ENCODE data around the gene SIRT5. TPM values are rescaled to one million over a fixed set of nuclear protein-coding genes. Genes with fewer than 3 reads are reported as not detected.

The SIRT5 gene
- total and polyA plus RNA-seq, 5 donors from 2014 or later, result 8.2 to 12.5 (median 10.1) TPM

GRCh38 chr6:13641315-13641714 lies 66.9 kb downstream of the SIRT5 start:
- Mint-ChIP-seq H3K4me1 (peaks cover 42 to 64% (median 50%) of the 10 kb centered on the region in 4 donors), H3K36me3 (peaks cover 36% of the 10 kb centered on the region), H3K27me3 (no peaks in the 10 kb centered on the region), H3K27ac (peak overlapping the region in 1 of 3 donors; percentile 55), H3K4me3 (no peak overlapping the region), H3K9me3 (peaks cover 0 to 3% (median 0%) of the 10 kb centered on the region in 7 donors)
- no peaks in the 10 kb centered on the region for H3K9me3 ChIP-seq (ENCODE audit: control insufficient read depth in 2 of 2, low read length in 2 of 2)
- H3K4me3 ChIP-seq (ENCODE audit: low read depth, low read length), result no peak overlapping the region
- no peaks in the 10 kb centered on the region for H3K27me3 ChIP-seq (ENCODE audit: control insufficient read depth, insufficient read depth, low read length)
- peak overlapping the region; percentile 42 for H3K27ac ChIP-seq (ENCODE audit: insufficient read depth, low read length, poor library complexity, severe bottlenecking)
- ATAC-seq (ENCODE audit: low read depth in 2 of 2), result no peak
- no peak for DNase-seq
- peaks cover 12% of the 10 kb centered on the region for H3K4me1 ChIP-seq (ENCODE audit: control insufficient read depth, insufficient read depth, low read length, poor library complexity, severe bottlenecking)
- H3K36me3 ChIP-seq (ENCODE audit: control insufficient read depth, insufficient read depth, low read length), result peaks cover 53% of the 10 kb centered on the region

GRCh38 chr6:13643125-13643524 lies 68.7 kb downstream of the SIRT5 start:
- H3K4me3 Mint-ChIP-seq, result no peak overlapping the region
- H3K27me3 Mint-ChIP-seq, result no peaks in the 10 kb centered on the region
- peak overlapping the region in 2 of 3 donors; percentile 44 to 62 for H3K27ac Mint-ChIP-seq
- DNase-seq (no peak), ATAC-seq (ENCODE audit: low read depth in 2 of 2) (no peak)
- no peak overlapping the region for H3K27ac ChIP-seq (ENCODE audit: insufficient read depth, low read length, poor library complexity, severe bottlenecking)
- H3K36me3 Mint-ChIP-seq, result peaks cover 26% of the 10 kb centered on the region
- H3K4me1 ChIP-seq (ENCODE audit: control insufficient read depth, insufficient read depth, low read length, poor library complexity, severe bottlenecking), result peaks cover 6% of the 10 kb centered on the region
- H3K4me3 ChIP-seq (ENCODE audit: low read depth, low read length), result no peak overlapping the region
- peaks cover 46% of the 10 kb centered on the region for H3K36me3 ChIP-seq (ENCODE audit: control insufficient read depth, insufficient read depth, low read length)
- H3K27me3 ChIP-seq (ENCODE audit: control insufficient read depth, insufficient read depth, low read length), result no peaks in the 10 kb centered on the region
- H3K4me1 Mint-ChIP-seq, result peaks cover 28 to 59% (median 44%) of the 10 kb centered on the region in 4 donors
- no peaks in the 10 kb centered on the region for H3K9me3 ChIP-seq (ENCODE audit: control insufficient read depth in 2 of 2, low read length in 2 of 2)
- H3K9me3 Mint-ChIP-seq, result peaks cover 0 to 3% (median 0%) of the 10 kb centered on the region in 7 donors

- H3K36me3 Mint-ChIP-seq, result peaks cover 26% of the 10 kb centered on the region
- ATAC-seq (ENCODE audit: low read depth in 2 of 2) (no peak), DNase-seq (no peak)
- Histone ChIP-seq H3K27me3 (ENCODE audit: control insufficient read depth, insufficient read depth, low read length) (no peaks in the 10 kb centered on the region), H3K36me3 (ENCODE audit: control insufficient read depth, insufficient read depth, low read length) (peaks cover 19% of the 10 kb centered on the region), H3K4me3 (ENCODE audit: low read depth, low read length) (peak overlapping the region; percentile 74), H3K27ac (ENCODE audit: insufficient read depth, low read length, poor library complexity, severe bottlenecking) (no peak overlapping the region), H3K9me3 (ENCODE audit: control insufficient read depth in 2 of 2, low read length in 2 of 2) (no peaks in the 10 kb centered on the region), H3K4me1 (ENCODE audit: control insufficient read depth, insufficient read depth, low read length, poor library complexity, severe bottlenecking) (peaks cover 9% of the 10 kb centered on the region)
- no peaks in the 10 kb centered on the region for H3K27me3 Mint-ChIP-seq
- peaks cover 0 to 3% (median 0%) of the 10 kb centered on the region in 7 donors for H3K9me3 Mint-ChIP-seq
- H3K27ac Mint-ChIP-seq, result peak overlapping the region; percentile 59 to 91 (median 82)
- H3K4me1 Mint-ChIP-seq, result peaks cover 27 to 56% (median 46%) of the 10 kb centered on the region in 4 donors
- H3K4me3 Mint-ChIP-seq, result peak overlapping the region; percentile 65 to 86 (median 70)
Observed at GRCh38 chr6:13648850-13649249, 74.4 kb downstream of the SIRT5 start.

GRCh38 chr6:13649393-13649792 lies 75.0 kb downstream of the SIRT5 start:
- H3K4me1 Mint-ChIP-seq, result peaks cover 29 to 59% (median 47%) of the 10 kb centered on the region in 4 donors

GRCh38 chr6:13653296-13653695 lies 78.9 kb downstream of the SIRT5 start:
- Mint-ChIP-seq H3K4me3 (no peak overlapping the region), H3K36me3 (peaks cover 41% of the 10 kb centered on the region), H3K27me3 (no peaks in the 10 kb centered on the region), H3K4me1 (peaks cover 37 to 68% (median 51%) of the 10 kb centered on the region in 4 donors), H3K9me3 (peaks cover 0 to 3% (median 0%) of the 10 kb centered on the region in 7 donors), H3K27ac (no peak overlapping the region)
- DNase-seq (no peak), ATAC-seq (ENCODE audit: low read depth in 2 of 2) (no peak)
- Histone ChIP-seq H3K4me1 (ENCODE audit: control insufficient read depth, insufficient read depth, low read length, poor library complexity, severe bottlenecking) (peaks cover 25% of the 10 kb centered on the region), H3K4me3 (ENCODE audit: low read depth, low read length) (peak overlapping the region; percentile 14), H3K27ac (ENCODE audit: insufficient read depth, low read length, poor library complexity, severe bottlenecking) (no peak overlapping the region), H3K27me3 (ENCODE audit: control insufficient read depth, insufficient read depth, low read length) (no peaks in the 10 kb centered on the region), H3K9me3 (ENCODE audit: control insufficient read depth in 2 of 2, low read length in 2 of 2) (no peaks in the 10 kb centered on the region), H3K36me3 (ENCODE audit: control insufficient read depth, insufficient read depth, low read length) (peaks cover 17% of the 10 kb centered on the region)

More at GRCh38 chr6:13649393-13649792, 75.0 kb downstream of the SIRT5 start:
- Mint-ChIP-seq H3K9me3 (peaks cover 0 to 3% (median 0%) of the 10 kb centered on the region in 7 donors), H3K27me3 (no peaks in the 10 kb centered on the region), H3K36me3 (peaks cover 24% of the 10 kb centered on the region), H3K4me3 (peak overlapping the region; percentile 65 to 86 (median 70)), H3K27ac (peak overlapping the region; percentile 59 to 91 (median 82))
- peaks cover 16% of the 10 kb centered on the region for H3K36me3 ChIP-seq (ENCODE audit: control insufficient read depth, insufficient read depth, low read length)
- ATAC-seq (ENCODE audit: low read depth in 2 of 2) (peak in 1 of 2 donors; percentile 50), DNase-seq (peak in 1 of 3 donors; percentile 35)
- peaks cover 9% of the 10 kb centered on the region for H3K4me1 ChIP-seq (ENCODE audit: control insufficient read depth, insufficient read depth, low read length, poor library complexity, severe bottlenecking)
- peak overlapping the region; percentile 74 for H3K4me3 ChIP-seq (ENCODE audit: low read depth, low read length)
- H3K27ac ChIP-seq (ENCODE audit: insufficient read depth, low read length, poor library complexity, severe bottlenecking), result no peak overlapping the region
- no peaks in the 10 kb centered on the region for H3K27me3 ChIP-seq (ENCODE audit: control insufficient read depth, insufficient read depth, low read length)
- H3K9me3 ChIP-seq (ENCODE audit: control insufficient read depth in 2 of 2, low read length in 2 of 2), result no peaks in the 10 kb centered on the region

- Histone ChIP-seq H3K36me3 (ENCODE audit: control insufficient read depth, insufficient read depth, low read length) (peaks cover 17% of the 10 kb centered on the region), H3K27ac (ENCODE audit: insufficient read depth, low read length, poor library complexity, severe bottlenecking) (no peak overlapping the region), H3K4me1 (ENCODE audit: control insufficient read depth, insufficient read depth, low read length, poor library complexity, severe bottlenecking) (peaks cover 24% of the 10 kb centered on the region), H3K9me3 (ENCODE audit: control insufficient read depth in 2 of 2, low read length in 2 of 2) (no peaks in the 10 kb centered on the region), H3K27me3 (ENCODE audit: control insufficient read depth, insufficient read depth, low read length) (no peaks in the 10 kb centered on the region), H3K4me3 (ENCODE audit: low read depth, low read length) (no peak overlapping the region)
- ATAC-seq (ENCODE audit: low read depth in 2 of 2) (no peak), DNase-seq (no peak)
- peak overlapping the region in 1 of 3 donors; percentile 31 for H3K27ac Mint-ChIP-seq
- H3K27me3 Mint-ChIP-seq, result no peaks in the 10 kb centered on the region
- H3K9me3 Mint-ChIP-seq, result peaks cover 0 to 3% (median 0%) of the 10 kb centered on the region in 7 donors
- H3K36me3 Mint-ChIP-seq, result peaks cover 38% of the 10 kb centered on the region
- H3K4me1 Mint-ChIP-seq, result peaks cover 36 to 71% (median 51%) of the 10 kb centered on the region in 4 donors
- peak overlapping the region in 1 of 4 donors; percentile 41 for H3K4me3 Mint-ChIP-seq
Observed at GRCh38 chr6:13654496-13654895, 80.1 kb downstream of the SIRT5 start.

GRCh38 chr6:13655700-13656099 lies 81.3 kb downstream of the SIRT5 start:
- Histone ChIP-seq H3K36me3 (ENCODE audit: control insufficient read depth, insufficient read depth, low read length) (peaks cover 11% of the 10 kb centered on the region), H3K4me1 (ENCODE audit: control insufficient read depth, insufficient read depth, low read length, poor library complexity, severe bottlenecking) (peaks cover 33% of the 10 kb centered on the region), H3K9me3 (ENCODE audit: control insufficient read depth in 2 of 2, low read length in 2 of 2) (no peaks in the 10 kb centered on the region), H3K4me3 (ENCODE audit: low read depth, low read length) (no peak overlapping the region), H3K27me3 (ENCODE audit: control insufficient read depth, insufficient read depth, low read length) (no peaks in the 10 kb centered on the region), H3K27ac (ENCODE audit: insufficient read depth, low read length, poor library complexity, severe bottlenecking) (no peak overlapping the region)
- peaks cover 33% of the 10 kb centered on the region for H3K36me3 Mint-ChIP-seq
- H3K4me1 Mint-ChIP-seq, result peaks cover 39 to 72% (median 55%) of the 10 kb centered on the region in 4 donors
- no peaks in the 10 kb centered on the region for H3K27me3 Mint-ChIP-seq
- no peak for ATAC-seq (ENCODE audit: low read depth in 2 of 2)
- peaks cover 0 to 3% (median 0%) of the 10 kb centered on the region in 7 donors for H3K9me3 Mint-ChIP-seq
- no peak for DNase-seq
- H3K4me3 Mint-ChIP-seq, result peak overlapping the region in 2 of 4 donors; percentile 13 to 38
- peak overlapping the region in 2 of 3 donors; percentile 15 to 21 for H3K27ac Mint-ChIP-seq

GRCh38 chr6:13660273-13660672 lies 85.9 kb downstream of the SIRT5 start:
- Histone ChIP-seq H3K36me3 (ENCODE audit: control insufficient read depth, insufficient read depth, low read length) (peaks cover 7% of the 10 kb centered on the region), H3K4me1 (ENCODE audit: control insufficient read depth, insufficient read depth, low read length, poor library complexity, severe bottlenecking) (peaks cover 69% of the 10 kb centered on the region), H3K27me3 (ENCODE audit: control insufficient read depth, insufficient read depth, low read length) (no peaks in the 10 kb centered on the region), H3K27ac (ENCODE audit: insufficient read depth, low read length, poor library complexity, severe bottlenecking) (no peak overlapping the region), H3K4me3 (ENCODE audit: low read depth, low read length) (peak overlapping the region; percentile 27), H3K9me3 (ENCODE audit: control insufficient read depth in 2 of 2, low read length in 2 of 2) (no peaks in the 10 kb centered on the region)
- no peak for DNase-seq
- no peak for ATAC-seq (ENCODE audit: low read depth in 2 of 2)
- Mint-ChIP-seq H3K4me1 (peaks cover 59 to 87% (median 81%) of the 10 kb centered on the region in 4 donors), H3K9me3 (peaks cover 0 to 2% (median 0%) of the 10 kb centered on the region in 7 donors), H3K4me3 (peak overlapping the region in 3 of 4 donors; percentile 35 to 76 (median 46)), H3K36me3 (peaks cover 12% of the 10 kb centered on the region), H3K27ac (peak overlapping the region in 2 of 3 donors; percentile 63 to 70), H3K27me3 (no peaks in the 10 kb centered on the region)
